Stomach smooth muscle (tissue), 2 donors: Measurements from ENCODE around the gene FLYWCH1.
"Not testable (repeated sequence)": the region's sequence is repeated elsewhere in the genome, so short reads cannot be mapped to it uniquely, and the experiment has no call there.

Experiments used
- H3K27ac ChIP-seq: one replicate; pipeline ENCODE4 v1.7.0; 2013; ENCODE audit warnings: mild to moderate bottlenecking, low read length, inconsistent platforms
- H3K27me3 ChIP-seq, 2 donors: one replicate each; pipeline ENCODE4 v1.7.0; 2013; ENCODE audit warnings: low read length in 2 of 2; ENCODE audit not compliant: insufficient read depth in 2 of 2, control insufficient read depth in 1 of 2
- H3K36me3 ChIP-seq, 2 donors: one replicate each; pipeline ENCODE4 v1.7.0; 2013; ENCODE audit warnings: low read length in 2 of 2; ENCODE audit not compliant: control insufficient read depth in 2 of 2, insufficient read depth in 2 of 2
- H3K4me1 ChIP-seq: one replicate; pipeline ENCODE4 v1.7.0; 2013; ENCODE audit warnings: low read length; ENCODE audit not compliant: control insufficient read depth, insufficient read depth
- H3K4me3 ChIP-seq, 2 donors: one replicate each; pipeline ENCODE4 v1.7.0; 2013; ENCODE audit warnings: low read length in 2 of 2
- H3K9ac ChIP-seq, 2 donors: one replicate each; pipeline ENCODE4 v1.7.0; 2013; ENCODE audit warnings: low read length in 2 of 2, mild to moderate bottlenecking in 1 of 2
- H3K9me3 ChIP-seq, 2 donors: one replicate each; pipeline ENCODE4 v1.7.0; 2013; ENCODE audit warnings: low read length in 2 of 2; ENCODE audit not compliant: control insufficient read depth in 2 of 2
- donor health status: healthy.
- donor health status: Pancreatic carcinoma.

FLYWCH1 gene

DNA sequence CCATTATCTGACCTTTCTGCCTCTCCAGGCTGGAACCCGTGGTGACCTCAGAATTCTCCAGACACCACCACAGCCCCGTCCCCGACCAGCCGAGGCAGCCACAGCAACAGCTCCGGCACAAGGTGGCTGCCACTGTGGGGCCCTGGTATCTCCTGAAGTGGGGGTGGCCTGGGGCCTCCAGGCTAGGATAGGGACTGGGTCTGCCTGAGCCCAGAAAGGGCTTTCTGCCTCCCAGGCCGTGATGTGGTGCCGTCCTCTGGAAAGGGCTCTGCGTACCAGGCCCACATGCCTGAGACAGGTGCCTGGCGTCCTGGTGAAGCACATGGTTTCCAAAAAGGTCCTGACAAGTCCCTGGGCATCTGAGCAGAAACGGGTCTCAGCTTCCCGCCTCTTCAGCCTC is 17.1 kb downstream of the FLYWCH1 start:
- Histone ChIP-seq H3K27me3 (no peaks in the 10 kb centered on the region), H3K4me3 (no peak overlapping the region), H3K9me3 (no peaks in the 10 kb centered on the region), H3K27ac (no peak overlapping the region), H3K9ac (no peak overlapping the region), H3K4me1 (no peaks in the 10 kb centered on the region), H3K36me3 (peaks cover 0 to 18% of the 10 kb centered on the region in 2 donors)

DNA sequence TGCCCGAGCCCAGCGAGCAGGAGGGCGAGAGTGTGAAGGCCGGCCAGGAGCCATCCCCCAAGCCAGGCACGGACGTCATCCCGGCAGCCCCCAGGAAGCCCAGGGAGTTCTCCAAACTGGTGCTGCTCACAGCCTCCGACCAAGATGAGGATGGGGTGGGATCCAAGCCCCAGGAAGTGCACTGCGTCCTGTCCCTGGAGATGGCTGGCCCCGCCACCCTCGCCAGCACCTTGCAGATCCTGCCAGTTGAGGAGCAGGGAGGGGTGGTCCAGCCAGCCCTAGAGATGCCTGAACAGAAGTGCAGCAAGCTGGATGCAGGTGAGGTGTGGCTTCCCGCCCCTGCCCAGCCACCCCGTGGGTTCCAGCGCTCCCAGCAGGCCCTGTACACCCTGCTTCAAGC is 18.0 kb downstream of the FLYWCH1 start:
- Histone ChIP-seq H3K36me3 (peaks cover 0 to 27% of the 10 kb centered on the region in 2 donors), H3K27ac (no peak overlapping the region), H3K9me3 (no peaks in the 10 kb centered on the region)

DNA sequence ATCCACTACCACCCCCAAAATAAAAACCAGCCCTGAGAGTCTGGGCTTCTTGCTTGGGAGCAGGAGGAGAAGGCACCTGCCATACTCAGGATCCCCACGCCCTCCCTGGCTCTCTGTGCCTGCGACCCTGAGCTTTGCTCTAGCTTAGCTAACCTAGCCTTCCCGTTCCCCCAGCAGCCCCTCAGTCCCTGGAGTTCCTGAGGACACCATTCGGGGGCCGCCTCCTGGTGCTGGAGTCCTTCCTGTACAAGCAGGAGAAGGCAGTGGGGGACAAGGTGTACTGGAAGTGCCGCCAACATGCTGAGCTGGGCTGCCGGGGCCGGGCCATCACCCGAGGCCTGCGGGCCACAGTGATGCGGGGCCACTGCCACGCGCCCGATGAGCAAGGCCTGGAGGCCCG is 18.5 kb downstream of the FLYWCH1 start:
- Histone ChIP-seq H3K9ac (no peak overlapping the region), H3K27me3 (no peaks in the 10 kb centered on the region), H3K4me1 (no peaks in the 10 kb centered on the region), H3K9me3 (no peaks in the 10 kb centered on the region), H3K36me3 (peaks cover 1 to 29% of the 10 kb centered on the region in 2 donors), H3K27ac (no peak overlapping the region), H3K4me3 (no peak overlapping the region)

More for the DNA sequence above, 18.0 kb downstream of the FLYWCH1 start:
- H3K4me3 ChIP-seq, result no peak overlapping the region
- no peak overlapping the region for H3K9ac ChIP-seq
- no peaks in the 10 kb centered on the region for H3K27me3 ChIP-seq
- H3K4me1 ChIP-seq, result no peaks in the 10 kb centered on the region

DNA sequence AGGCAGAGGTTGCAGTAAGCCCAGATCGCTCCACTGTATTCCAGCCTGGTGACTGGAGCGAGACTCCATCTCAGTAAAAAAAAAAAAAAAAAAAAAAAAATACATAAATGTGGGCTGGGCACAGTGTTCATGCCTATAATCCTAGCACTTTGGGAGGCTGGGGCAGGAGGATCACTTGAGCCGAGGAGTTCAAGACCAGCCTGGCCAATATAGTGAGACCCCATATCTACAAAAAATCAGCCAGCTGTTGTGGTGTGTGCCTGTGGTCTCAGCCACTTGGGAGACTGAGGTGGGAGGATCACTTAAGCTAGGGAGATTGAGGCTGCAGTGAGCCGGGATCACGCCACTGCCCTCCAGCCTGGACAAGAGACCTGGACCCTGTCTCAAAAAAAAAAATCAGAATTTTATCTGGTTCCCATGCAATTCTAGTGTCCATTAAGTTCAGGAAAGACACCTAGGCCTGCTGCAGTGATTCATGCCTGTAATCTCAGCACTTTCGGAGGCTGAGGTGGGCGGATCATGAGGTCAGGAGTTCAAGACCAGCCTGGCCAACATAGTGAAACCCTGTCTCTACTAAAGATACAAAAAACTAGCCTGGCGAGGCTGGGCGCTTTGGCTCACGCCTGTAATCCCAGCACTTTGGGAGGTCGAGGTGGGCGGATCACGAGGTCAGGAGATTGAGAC is 19.6 kb downstream of the FLYWCH1 start:
- peaks cover 6 to 32% of the 10 kb centered on the region in 2 donors for H3K36me3 ChIP-seq
- not testable (repeated sequence) for H3K4me1 ChIP-seq, H3K9ac ChIP-seq, H3K27me3 ChIP-seq, H3K27ac ChIP-seq, H3K4me3 ChIP-seq, H3K9me3 ChIP-seq

DNA sequence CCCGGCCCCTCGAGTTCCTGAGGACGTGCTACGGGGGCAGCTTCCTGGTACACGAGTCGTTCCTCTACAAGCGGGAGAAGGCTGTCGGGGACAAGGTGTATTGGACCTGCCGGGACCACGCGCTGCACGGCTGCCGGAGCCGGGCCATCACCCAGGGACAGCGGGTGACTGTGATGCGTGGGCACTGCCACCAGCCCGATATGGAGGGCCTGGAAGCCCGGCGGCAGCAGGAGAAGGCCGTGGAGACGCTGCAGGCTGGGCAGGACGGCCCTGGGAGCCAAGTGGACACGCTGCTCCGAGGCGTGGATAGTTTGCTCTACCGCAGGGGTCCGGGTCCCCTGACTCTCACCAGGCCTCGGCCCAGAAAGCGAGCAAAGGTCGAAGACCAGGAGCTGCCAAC is 21.4 kb downstream of the FLYWCH1 start:
- H3K27ac ChIP-seq, result no peak overlapping the region
- H3K9me3 ChIP-seq, result no peaks in the 10 kb centered on the region
- no peak overlapping the region for H3K4me3 ChIP-seq
- H3K27me3 ChIP-seq, result no peaks in the 10 kb centered on the region
- peaks cover 6 to 42% of the 10 kb centered on the region in 2 donors for H3K36me3 ChIP-seq
- no peak overlapping the region for H3K9ac ChIP-seq
- H3K4me1 ChIP-seq, result no peaks in the 10 kb centered on the region

DNA sequence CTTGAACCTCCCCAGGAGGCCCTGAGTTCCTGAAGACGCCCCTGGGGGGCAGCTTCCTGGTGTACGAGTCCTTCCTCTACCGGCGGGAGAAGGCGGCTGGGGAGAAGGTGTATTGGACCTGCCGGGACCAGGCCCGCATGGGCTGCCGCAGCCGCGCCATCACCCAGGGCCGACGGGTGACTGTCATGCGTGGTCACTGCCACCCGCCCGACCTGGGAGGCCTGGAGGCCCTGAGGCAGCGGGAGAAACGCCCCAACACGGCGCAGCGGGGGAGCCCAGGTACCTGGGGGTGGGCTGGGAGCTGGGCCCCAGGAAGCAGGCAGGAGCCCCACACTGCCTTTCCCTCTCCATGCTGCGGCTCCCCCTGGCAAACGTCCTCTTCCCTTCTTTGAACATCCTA is 22.0 kb downstream of the FLYWCH1 start:
- H3K9ac ChIP-seq, result no peak overlapping the region
- no peaks in the 10 kb centered on the region for H3K4me1 ChIP-seq
- H3K36me3 ChIP-seq, result peaks cover 6 to 44% of the 10 kb centered on the region in 2 donors
- H3K27ac ChIP-seq, result no peak overlapping the region
- no peaks in the 10 kb centered on the region for H3K9me3 ChIP-seq
- H3K27me3 ChIP-seq, result no peaks in the 10 kb centered on the region
- H3K4me3 ChIP-seq, result no peak overlapping the region

DNA sequence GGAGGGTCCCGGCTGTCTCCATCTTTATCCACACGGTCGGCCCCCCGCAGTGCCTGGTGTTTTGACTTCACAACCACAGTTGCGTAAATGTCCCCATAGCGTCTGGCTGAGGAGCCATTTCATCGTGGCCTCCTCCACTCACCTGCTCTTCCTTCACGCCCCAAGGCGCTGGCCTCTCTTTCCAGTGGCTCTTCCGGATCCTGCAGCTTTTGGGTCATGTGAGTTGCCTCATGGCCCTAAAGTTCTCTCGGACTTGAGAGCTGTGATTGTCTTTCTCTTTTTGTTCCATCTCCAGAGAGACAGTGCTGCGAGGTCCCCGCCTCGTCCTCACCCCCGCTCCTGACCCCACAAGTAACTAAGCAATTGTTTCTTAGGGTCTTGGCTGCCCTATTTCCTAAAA is 22.7 kb downstream of the FLYWCH1 start:
- Histone ChIP-seq H3K9me3 (no peaks in the 10 kb centered on the region), H3K27ac (no peak overlapping the region), H3K27me3 (no peaks in the 10 kb centered on the region), H3K9ac (no peak overlapping the region), H3K36me3 (peaks cover 6 to 49% of the 10 kb centered on the region in 2 donors), H3K4me1 (no peaks in the 10 kb centered on the region), H3K4me3 (no peak overlapping the region)

DNA sequence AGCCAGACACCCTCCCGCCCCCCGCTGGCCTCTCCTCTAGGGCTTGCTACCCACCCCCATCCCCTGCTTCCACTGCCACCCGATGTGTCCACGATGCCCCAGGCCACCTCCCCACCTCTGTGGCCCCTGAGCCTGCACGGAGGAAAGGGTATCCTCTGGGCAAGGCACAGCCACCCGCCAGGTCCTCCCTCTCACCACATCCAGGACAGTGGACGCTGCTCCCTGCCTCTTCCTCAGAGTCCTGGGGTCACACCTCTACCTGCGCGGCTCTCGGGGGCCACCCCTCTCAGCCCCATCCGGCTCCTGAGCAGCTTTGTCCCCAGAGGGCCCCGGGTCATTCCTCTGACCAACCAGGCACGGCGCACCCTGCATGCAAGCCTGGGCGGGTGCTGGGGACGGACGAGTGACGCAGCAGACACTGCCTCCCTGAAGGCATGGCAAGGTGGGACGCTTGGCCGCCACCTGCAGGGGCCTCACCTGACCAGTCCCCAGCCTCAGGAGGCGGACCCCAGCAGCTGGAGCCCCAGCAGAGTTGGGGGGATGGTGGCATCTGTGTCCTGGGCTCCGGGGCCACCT is 24.8 kb downstream of the FLYWCH1 start:
- H3K9me3 ChIP-seq, result no peaks in the 10 kb centered on the region
- no peak overlapping the region for H3K27ac ChIP-seq
- peaks cover 14 to 55% of the 10 kb centered on the region in 2 donors for H3K36me3 ChIP-seq
- no peaks in the 10 kb centered on the region for H3K27me3 ChIP-seq
- no peak overlapping the region for H3K9ac ChIP-seq
- no peaks in the 10 kb centered on the region for H3K4me1 ChIP-seq
- H3K4me3 ChIP-seq, result no peak overlapping the region

DNA sequence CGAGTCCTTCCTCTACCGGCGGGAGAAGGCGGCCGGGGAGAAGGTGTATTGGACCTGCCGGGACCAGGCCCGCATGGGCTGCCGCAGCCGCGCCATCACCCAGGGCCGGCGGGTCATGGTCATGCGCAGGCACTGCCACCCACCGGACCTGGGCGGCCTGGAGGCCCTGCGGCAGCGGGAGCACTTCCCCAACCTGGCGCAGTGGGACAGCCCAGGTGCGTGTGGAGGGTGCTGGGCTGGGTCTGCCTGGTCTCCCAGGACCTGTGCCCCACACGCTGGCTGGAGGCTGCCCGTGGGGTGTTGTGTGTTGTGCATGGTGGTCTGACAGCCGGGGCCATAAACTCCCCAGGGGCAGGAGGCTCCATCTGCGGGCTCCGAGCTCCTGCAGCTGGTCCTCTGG is 25.4 kb downstream of the FLYWCH1 start:
- H3K36me3 ChIP-seq, result peaks cover 14 to 57% of the 10 kb centered on the region in 2 donors

DNA sequence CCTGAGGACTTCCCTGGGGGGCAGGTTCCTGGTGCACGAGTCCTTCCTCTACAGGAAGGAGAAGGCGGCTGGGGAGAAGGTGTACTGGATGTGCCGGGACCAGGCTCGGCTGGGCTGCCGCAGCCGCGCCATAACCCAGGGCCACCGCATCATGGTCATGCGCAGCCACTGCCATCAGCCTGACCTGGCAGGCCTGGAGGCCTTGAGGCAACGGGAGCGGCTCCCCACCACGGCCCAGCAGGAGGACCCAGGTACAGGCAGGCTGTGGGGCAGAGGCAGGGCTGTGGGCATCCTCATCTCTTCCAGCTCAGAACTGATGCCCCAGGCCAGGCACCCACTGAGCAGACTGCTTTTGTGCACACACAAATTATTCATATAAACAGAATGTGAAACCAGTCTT is 26.5 kb downstream of the FLYWCH1 start:
- Histone ChIP-seq H3K36me3 (peaks cover 19 to 64% of the 10 kb centered on the region in 2 donors), H3K9me3 (no peaks in the 10 kb centered on the region), H3K27me3 (no peaks in the 10 kb centered on the region), H3K9ac (no peak overlapping the region), H3K4me3 (no peak overlapping the region), H3K27ac (no peak overlapping the region), H3K4me1 (no peaks in the 10 kb centered on the region)

More for the DNA sequence above, 25.4 kb downstream of the FLYWCH1 start:
- Histone ChIP-seq H3K9ac (no peak overlapping the region), H3K4me1 (no peaks in the 10 kb centered on the region), H3K27me3 (no peaks in the 10 kb centered on the region), H3K9me3 (no peaks in the 10 kb centered on the region), H3K4me3 (no peak overlapping the region), H3K27ac (no peak overlapping the region)

DNA sequence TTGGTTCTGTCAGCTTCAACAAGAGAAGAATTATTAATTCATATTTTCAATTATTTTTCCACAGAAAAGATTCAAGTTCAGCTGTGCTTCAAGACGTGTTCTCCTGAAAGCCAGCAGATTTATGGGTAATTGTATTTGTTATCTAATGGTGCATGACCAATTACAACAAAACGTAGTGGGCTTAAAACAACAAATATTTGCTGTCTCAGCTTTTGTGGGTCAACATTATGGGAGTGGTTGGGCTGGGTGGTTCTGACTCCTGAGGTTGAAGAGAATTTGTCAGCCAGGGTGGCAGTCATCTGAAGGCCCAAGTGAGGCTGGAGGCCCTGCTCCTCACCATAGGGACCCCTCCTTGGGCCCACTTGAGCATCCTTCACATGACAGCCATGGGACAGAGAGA is 28.2 kb downstream of the FLYWCH1 start:
- Histone ChIP-seq H3K4me3 (no peak overlapping the region), H3K27ac (no peak overlapping the region), H3K9me3 (no peaks in the 10 kb centered on the region), H3K36me3 (peaks cover 19 to 56% of the 10 kb centered on the region in 2 donors), H3K9ac (no peak overlapping the region), H3K4me1 (no peaks in the 10 kb centered on the region), H3K27me3 (no peaks in the 10 kb centered on the region)
